ENCODE data around the gene BRINP3.

DNA sequence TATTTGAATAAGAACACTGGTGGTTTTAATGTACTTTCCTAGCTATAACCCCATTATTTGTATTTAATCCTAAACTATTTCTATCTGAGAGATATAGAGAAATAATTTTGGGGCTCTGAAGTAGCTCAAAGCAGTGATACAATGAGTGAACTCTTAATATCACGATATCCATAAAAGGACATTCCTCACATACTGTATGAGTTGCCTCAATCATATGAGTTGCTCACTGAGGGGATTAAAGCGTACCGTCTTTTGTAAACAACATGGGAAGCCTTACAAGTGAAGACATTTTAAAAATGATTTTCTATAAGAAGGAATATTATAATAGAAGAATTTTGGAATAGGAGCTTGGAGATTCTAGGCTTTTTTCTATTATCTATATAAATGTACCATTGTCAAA is 21.5 kb downstream of the BRINP3 start:
- TF ChIP-seq POLR2A (IDR thresholded peaks at IDR 0.05): no peak
- no peak for TF ChIP-seq CTCF (IDR thresholded peaks at IDR 0.05)

Data from upper lobe of left lung (tissue), 4 donors.